Esophagus muscularis mucosa (tissue), 3 donors: ENCODE data around the gene PLPP7.

Experiments used
- CTCF ChIP-seq, 3 experiments: fragments of 200-600 bp in 2 of 3; fragments of 450-650 bp in 1 of 3; sonication (generic) in 2 of 3; IDR thresholded peaks; one replicate each; pipeline ENCODE4 v1.5.1; 2017 to 2019; ENCODE audit warnings: antibody characterized with exemption in 3 of 3, mild to moderate bottlenecking in 2 of 3, moderate library complexity in 1 of 3
- POLR2A ChIP-seq: fragments of 450-650 bp; IDR thresholded peaks from one replicate; pipeline ENCODE4 v1.6.1; 2017; ENCODE audit warnings: antibody characterized with exemption, moderate library complexity, mild to moderate bottlenecking, low read depth
- POLR2AphosphoS5 ChIP-seq, 2 donors: sonication (generic); formaldehyde crosslinking; IDR thresholded peaks; one replicate each; pipeline ENCODE4 v1.6.1; 2017; ENCODE audit warnings: antibody characterized with exemption in 2 of 2

- TF ChIP-seq CTCF (IDR thresholded peaks at IDR 0.05) (no peak), POLR2A (no peak), POLR2AphosphoS5 (IDR thresholded peaks at IDR 0.05) (no peak)
Measured at GRCh38 chr9:131312822-131313770, 23.6 kb downstream of the PLPP7 start.
